Measurements from ENCODE around the gene FCHSD1.
"Not testable (repeated sequence)": the region's sequence is repeated elsewhere in the genome, so short reads cannot be mapped to it uniquely, and the experiment has no call there.

DNA sequence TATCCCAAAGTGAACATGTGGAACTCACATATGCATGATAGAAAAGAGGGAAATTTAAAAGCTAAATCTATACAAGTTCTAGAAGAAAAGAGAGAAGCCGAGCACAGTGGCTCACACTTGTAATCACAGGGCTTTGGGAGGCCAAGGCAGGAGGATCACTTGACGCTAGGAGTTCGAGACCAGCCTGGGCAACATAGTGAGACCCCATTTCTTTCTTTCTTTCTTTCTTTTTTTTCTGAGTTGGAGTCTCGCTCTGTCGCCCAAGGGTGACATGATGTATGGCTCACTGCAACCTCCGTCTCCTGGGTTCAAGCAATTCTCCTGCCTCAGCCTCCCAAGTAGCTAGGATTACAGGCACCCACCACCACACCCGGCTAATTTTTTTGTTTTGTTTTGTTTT is 41.3 kb downstream of the FCHSD1 start:
- TF ChIP-seq, protein P1, sequence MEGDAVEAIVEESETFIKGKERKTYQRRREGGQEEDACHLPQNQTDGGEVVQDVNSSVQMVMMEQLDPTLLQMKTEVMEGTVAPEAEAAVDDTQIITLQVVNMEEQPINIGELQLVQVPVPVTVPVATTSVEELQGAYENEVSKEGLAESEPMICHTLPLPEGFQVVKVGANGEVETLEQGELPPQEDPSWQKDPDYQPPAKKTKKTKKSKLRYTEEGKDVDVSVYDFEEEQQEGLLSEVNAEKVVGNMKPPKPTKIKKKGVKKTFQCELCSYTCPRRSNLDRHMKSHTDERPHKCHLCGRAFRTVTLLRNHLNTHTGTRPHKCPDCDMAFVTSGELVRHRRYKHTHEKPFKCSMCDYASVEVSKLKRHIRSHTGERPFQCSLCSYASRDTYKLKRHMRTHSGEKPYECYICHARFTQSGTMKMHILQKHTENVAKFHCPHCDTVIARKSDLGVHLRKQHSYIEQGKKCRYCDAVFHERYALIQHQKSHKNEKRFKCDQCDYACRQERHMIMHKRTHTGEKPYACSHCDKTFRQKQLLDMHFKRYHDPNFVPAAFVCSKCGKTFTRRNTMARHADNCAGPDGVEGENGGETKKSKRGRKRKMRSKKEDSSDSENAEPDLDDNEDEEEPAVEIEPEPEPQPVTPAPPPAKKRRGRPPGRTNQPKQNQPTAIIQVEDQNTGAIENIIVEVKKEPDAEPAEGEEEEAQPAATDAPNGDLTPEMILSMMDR (IDR thresholded peaks at IDR 0.05), result not testable (repeated sequence)
- TF ChIP-seq POLR2A, EP300, POLR2AphosphoS5 (IDR thresholded peaks at IDR 0.05): not testable (repeated sequence)
